Glutamatergic neuron (in vitro differentiated cells): ENCODE data around the gene GPR37L1. TPM values are rescaled to one million over a fixed set of nuclear protein-coding genes. Genes with fewer than 3 reads are reported as not detected.

Source experiments
- DNase-seq: peaks from one replicate; pipeline ENCODE4 v3.0.0; 2022
- H3K27ac Mint-ChIP-seq: one replicate; pipeline ENCODE4 v1.8.0; 2020; ENCODE audit warnings: mild to moderate bottlenecking, mixed read lengths, inconsistent platforms; ENCODE audit not compliant: unreplicated experiment
- H3K27me3 Mint-ChIP-seq: one replicate; pipeline ENCODE4 v1.8.0; 2020; ENCODE audit warnings: mild to moderate bottlenecking, moderate library complexity, mixed read lengths, inconsistent platforms; ENCODE audit not compliant: unreplicated experiment
- H3K36me3 Mint-ChIP-seq: one replicate; pipeline ENCODE4 v1.8.0; 2020; ENCODE audit warnings: mild to moderate bottlenecking, mixed read lengths, inconsistent platforms; ENCODE audit not compliant: unreplicated experiment
- H3K4me1 Mint-ChIP-seq: one replicate; pipeline ENCODE4 v1.8.0; 2020; ENCODE audit warnings: mild to moderate bottlenecking, low read depth, mixed read lengths, inconsistent platforms; ENCODE audit not compliant: unreplicated experiment
- H3K4me3 Mint-ChIP-seq: one replicate; pipeline ENCODE4 v1.8.0; 2020; ENCODE audit warnings: mild to moderate bottlenecking, mixed read lengths, inconsistent platforms; ENCODE audit not compliant: unreplicated experiment
- H3K9me3 Mint-ChIP-seq: one replicate; pipeline ENCODE4 v1.8.0; 2020; ENCODE audit warnings: mild to moderate bottlenecking, moderate library complexity, mixed read lengths, inconsistent platforms; ENCODE audit not compliant: unreplicated experiment
- total RNA-seq: library from RNA; stranded (reverse); fragmentation: NEBNext Ultra II Directional; extraction: Animal tissue kit (Norgen Biotek cat#: 25700); gene quantifications from one replicate; pipeline ENCODE4 v1.2.1, GENCODE V29; 2021; ENCODE audit not compliant: unreplicated experiment
- TF ChIP-seq, protein P1 (sequence below): fragments of 200-600 bp; sonication (generic); IDR thresholded peaks from one replicate; pipeline ENCODE4 v1.5.0; 2021; ENCODE audit not compliant: partially characterized antibody, unreplicated experiment

GPR37L1 gene
- total RNA-seq, 1 donor from 2014 or later, result not detected

DNA sequence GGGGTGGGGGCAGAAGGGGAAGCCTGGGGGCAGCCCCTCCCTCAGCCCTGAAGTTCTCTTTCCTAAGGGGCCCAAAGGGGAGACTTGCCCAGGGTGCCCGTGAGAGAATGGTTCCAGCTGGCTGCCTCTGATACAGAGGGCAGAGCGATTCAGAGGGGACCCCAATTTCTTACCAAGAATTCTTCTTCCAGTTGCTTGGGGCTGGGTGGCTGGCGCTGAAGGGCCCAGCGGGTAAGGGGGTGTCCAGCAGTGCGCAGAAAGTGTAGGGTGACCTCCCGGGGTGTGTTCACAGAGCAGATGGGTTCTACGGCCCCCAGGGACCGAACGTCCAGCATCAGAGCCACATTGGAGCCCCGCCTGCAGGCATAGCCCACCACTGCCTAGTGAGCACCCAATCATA lies 35.2 kb downstream of the GPR37L1 start:
- H3K27me3 Mint-ChIP-seq, result peaks cover 8% of the 10 kb centered on the region
- H3K4me1 Mint-ChIP-seq, result peaks cover 12% of the 10 kb centered on the region
- H3K36me3 Mint-ChIP-seq, result no peaks in the 10 kb centered on the region
- no peak for DNase-seq
- TF ChIP-seq, protein P1, sequence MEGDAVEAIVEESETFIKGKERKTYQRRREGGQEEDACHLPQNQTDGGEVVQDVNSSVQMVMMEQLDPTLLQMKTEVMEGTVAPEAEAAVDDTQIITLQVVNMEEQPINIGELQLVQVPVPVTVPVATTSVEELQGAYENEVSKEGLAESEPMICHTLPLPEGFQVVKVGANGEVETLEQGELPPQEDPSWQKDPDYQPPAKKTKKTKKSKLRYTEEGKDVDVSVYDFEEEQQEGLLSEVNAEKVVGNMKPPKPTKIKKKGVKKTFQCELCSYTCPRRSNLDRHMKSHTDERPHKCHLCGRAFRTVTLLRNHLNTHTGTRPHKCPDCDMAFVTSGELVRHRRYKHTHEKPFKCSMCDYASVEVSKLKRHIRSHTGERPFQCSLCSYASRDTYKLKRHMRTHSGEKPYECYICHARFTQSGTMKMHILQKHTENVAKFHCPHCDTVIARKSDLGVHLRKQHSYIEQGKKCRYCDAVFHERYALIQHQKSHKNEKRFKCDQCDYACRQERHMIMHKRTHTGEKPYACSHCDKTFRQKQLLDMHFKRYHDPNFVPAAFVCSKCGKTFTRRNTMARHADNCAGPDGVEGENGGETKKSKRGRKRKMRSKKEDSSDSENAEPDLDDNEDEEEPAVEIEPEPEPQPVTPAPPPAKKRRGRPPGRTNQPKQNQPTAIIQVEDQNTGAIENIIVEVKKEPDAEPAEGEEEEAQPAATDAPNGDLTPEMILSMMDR, result no peak
- H3K4me3 Mint-ChIP-seq, result no peak overlapping the region
- no peak overlapping the region for H3K27ac Mint-ChIP-seq
- H3K9me3 Mint-ChIP-seq, result peaks cover 2% of the 10 kb centered on the region

DNA sequence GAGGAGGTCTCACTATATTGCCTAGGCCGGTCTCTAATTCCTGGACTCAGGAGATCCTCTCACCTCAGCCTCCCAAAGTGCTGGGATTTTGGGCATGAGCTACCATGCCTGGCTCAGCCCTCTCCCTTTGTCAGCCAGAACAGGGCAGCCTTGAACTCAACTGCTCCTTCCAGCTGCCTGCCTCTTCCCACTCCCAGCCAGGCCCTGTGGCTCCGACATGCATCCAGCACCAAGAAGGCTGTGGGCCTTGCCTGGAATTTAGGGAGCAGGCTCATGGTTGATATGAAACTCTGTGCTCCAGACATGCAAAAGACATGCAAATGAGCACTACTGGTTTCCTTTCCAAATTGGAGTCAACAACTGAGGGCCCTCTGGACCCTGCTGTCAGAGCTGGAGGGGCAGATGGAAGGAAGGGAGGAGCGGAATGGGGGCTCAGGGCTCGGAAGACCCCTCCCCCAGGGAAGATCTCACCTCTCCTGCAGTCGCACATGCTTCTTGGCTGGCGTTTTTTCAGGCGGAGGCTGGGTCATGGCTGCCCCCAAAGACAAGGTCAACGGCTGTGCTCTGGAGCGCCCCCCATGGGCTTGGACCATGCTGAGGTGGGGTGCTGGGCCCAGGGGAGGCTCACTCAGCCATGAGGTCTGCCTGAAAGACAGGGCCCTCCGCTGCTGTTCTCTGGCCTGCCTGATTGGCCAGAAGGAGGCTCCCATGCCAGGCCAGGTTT lies 36.3 kb downstream of the GPR37L1 start:
- Mint-ChIP-seq H3K36me3 (no peaks in the 10 kb centered on the region), H3K9me3 (peaks cover 2% of the 10 kb centered on the region), H3K27ac (no peak overlapping the region), H3K27me3 (peaks cover 8% of the 10 kb centered on the region), H3K4me1 (peaks cover 12% of the 10 kb centered on the region), H3K4me3 (no peak overlapping the region)
- no peak for DNase-seq
- TF ChIP-seq, protein P1, result no peak

- Mint-ChIP-seq H3K4me1 (peaks cover 14% of the 10 kb centered on the region), H3K36me3 (no peaks in the 10 kb centered on the region), H3K4me3 (no peak overlapping the region), H3K9me3 (peaks cover 1% of the 10 kb centered on the region), H3K27ac (no peak overlapping the region), H3K27me3 (peaks cover 10% of the 10 kb centered on the region)
- no peak for DNase-seq
- TF ChIP-seq, protein P1, result no peak
Measured at GRCh38 chr1:202159534-202160371, 37.0 kb downstream of the GPR37L1 start.

DNA sequence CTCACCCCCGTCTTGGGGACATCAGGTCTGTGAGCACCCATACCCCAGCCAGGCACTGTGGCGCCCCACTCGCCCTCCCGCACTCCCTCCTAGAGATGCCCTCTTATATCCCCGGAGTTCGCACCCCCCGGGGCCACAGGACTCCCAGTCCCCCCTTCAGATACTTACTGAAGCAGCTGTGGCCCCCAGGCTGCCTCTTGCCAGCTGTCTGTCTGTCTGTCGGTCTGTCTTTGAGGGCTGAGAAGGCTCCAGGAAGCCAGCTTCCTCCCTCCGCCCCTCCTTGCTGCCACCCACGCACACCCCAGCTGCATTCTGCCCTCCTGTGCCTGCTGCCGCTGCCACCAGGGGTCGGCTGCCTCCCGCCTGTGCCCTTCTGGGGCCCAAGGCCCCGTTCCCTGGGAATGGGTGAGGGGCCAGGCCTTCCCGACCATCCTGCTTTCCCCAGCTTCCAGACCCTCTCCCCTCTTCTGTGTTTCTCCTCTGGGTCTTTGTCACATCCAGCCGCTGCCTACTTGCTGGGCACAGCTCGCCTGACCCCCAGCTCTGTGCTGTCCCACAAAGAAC lies 37.7 kb downstream of the GPR37L1 start, which contains the start of gene PTPN7:
PTPN7 (minus strand) TSS at position 226 of the 564 bp plus-strand sequence. CDS start 1,200 bp downstream, outside the sequence.
- peak within 1 kb of the TSS; percentile 11 for H3K27ac Mint-ChIP-seq

More for the DNA sequence above, 37.7 kb downstream of the GPR37L1 start, which contains the start of gene PTPN7:
- peaks cover 14% of the 10 kb centered on the region for H3K4me1 Mint-ChIP-seq
- H3K36me3 Mint-ChIP-seq, result no peaks in the 10 kb centered on the region
- no peak for DNase-seq
- TF ChIP-seq, protein P1, result no peak
- peaks cover 10% of the 10 kb centered on the region for H3K27me3 Mint-ChIP-seq
- no peak within 1 kb of the TSS for H3K4me3 Mint-ChIP-seq
- no peaks in the 10 kb centered on the region for H3K9me3 Mint-ChIP-seq
